HG03442 (cell line): ENCODE measurements around the gene CHIC2.
"Not testable (repeated sequence)": the region's sequence is repeated elsewhere in the genome, so short reads cannot be mapped to it uniquely, and the experiment has no call there.

Experiments used
- ATAC-seq: cut with Tn5 transposase; IDR thresholded peaks from one replicate; pipeline ENCODE4 v1.9.1; 2021; ENCODE audit warnings: mild to moderate bottlenecking, moderate library complexity; ENCODE audit not compliant: unreplicated experiment

CHIC2 gene

DNA sequence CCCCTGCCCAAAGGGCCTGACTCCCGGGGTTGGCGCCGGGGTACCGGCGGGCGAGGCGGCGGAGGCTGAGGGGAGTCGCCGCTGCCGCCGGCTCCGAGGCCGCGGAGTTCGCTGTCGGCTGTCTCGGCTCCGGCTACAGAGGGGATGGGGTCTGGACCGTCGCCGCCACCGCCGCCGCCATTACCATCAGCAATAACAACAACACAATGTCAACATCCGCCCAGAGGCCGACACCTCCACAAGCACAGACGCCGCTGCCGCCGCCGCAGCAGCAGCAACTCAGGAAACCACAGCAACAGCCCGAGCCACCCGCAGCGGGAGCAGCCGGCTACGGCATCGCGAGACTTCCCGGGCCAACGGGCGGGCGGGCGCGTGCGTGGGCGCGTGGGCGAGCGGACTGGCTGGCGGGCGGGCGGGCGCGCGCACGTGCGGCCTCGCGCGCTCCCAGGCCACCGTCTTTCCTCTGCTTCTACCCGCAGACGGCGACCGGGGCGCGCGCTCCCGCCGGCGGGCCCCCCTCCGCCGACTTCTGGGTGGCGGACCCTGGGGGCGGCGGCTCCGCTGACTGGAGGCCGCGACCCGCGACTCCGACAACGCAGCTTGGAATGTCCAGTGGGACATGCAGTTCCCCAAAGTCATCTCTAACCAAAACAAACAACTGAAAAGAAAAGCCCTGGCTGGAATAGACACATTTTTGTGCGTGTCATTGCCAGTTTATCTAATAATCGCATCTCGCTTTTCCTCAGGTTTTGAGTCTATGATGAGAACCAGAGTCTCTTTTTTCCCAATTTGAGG lies at the start of gene CHIC2:
Gene CHIC2, minus strand, starts transcription at position 289 of the 795 bp plus-strand sequence. CDS start 305 bp downstream, outside the sequence.
- peak; percentile 95 for ATAC-seq

DNA sequence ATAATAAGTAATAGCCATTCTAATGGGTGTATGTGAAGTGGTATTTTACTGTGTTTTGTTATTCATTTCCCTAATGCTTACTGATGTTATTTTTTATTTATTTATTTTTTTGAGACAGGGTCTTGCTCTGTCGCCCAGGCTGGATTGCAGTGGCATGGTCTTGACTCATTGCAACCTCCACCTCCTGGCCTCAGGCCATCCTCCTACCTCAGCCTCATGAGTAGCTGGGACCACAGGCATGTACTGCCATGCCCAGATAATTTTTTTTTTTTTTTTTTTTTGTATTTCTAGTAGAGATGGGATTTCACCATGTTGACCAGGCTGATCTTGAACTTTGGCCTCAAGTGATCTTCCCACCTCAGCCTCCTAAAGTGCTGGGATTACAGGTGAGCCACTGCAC lies 48.8 kb upstream of the CHIC2 start:
- ATAC-seq, result not testable (repeated sequence)

DNA sequence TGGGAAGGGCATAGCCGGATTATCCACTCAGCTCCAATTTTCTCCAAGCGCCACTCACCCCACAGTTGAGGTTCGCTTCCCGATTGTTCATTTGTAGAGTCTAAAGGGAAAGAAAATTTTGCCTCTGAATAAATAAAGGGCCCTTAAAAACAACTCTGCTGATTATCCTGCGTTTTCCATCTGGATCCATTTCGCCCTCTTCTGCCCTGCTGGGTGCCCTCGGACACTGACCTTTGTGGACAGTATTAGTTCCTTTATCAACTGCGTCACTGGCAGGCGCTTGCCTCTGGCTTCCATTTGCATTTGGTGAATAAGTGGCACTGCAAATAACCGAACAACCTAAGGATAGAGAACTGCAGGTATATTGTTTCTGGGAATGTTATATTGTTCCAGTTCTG lies 45.6 kb upstream of the CHIC2 start:
- ATAC-seq, result no peak

- ATAC-seq, result no peak
These were observed 45.0 kb upstream of the CHIC2 start for GRCh38 chr4:54109241-54110018.

DNA sequence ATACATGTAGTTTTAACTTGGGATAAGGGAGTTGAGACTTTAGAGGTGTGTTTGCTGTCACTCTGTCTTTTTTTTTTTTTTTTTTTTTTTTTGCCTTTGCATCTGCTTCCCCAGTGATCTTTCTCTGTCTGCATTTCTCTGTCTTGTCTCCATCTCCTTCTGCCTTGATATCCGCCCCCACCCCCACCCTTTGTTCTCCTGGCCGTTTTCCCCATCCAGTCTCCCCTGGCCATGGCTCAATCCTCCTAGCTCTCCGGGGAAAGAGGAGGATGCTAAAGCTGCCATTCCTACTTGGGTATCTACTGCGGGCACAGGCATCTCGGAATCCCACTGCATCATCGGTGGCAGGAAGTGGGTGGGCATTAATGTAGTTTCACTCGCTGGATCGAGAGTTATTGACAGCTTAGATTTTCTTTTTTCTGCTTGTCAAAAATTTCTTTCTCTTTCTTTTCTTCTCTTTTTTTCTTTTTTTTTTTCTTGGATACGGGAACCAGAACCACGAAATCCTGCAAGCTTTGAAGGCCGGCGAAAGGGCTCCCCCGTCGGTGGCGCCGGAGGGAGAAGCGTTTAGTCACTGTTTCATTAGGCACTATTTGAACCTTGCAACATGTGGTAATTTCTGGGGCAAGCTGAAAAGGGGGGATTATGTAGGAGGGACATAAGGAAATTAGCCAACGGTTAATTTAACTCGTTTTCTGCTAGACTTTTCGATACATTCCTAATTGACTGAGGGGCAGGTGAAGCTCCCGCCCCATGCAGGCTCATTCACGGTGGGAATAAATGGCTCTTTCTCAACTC lies 43.7 kb upstream of the CHIC2 start:
- ATAC-seq, result no peak

DNA sequence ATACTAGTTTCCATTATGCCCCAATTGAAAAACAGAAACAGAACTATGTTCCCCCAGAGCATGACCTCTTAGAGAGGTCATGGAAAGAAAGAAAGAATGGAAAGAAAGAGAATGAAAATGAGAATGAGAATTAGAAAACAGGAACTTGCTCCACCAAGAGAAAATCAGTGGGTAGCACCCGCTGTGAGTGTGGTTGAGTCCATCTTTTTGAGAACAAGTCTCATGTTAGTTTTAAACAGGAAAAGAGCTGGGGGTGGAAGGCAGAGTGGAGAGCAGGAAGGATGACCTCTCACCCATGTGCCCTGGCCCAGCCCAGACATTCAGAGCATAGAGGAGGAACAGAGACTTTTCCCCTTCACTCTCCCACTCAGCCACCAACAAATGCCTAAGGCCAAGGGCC lies 40.5 kb upstream of the CHIC2 start:
- ATAC-seq, result no peak

DNA sequence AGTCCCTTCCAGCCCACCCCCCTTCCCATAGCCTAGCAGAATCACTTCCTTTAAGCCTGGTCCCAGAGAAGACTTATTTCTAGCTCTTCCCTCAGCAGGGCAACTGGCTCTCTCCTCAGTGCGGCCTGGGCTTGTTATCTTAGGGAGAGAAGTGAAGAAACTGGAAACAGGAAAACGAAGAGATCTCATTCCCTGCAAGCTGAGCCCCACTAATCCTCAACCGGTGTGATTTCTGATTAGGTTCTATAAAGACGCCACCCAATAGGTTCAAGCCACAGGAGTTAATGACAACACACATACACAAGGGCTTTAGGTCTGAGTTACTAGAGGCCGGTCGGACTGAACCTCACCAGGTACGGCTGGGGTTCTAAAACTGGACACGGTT lies 38.8 kb upstream of the CHIC2 start:
- no peak for ATAC-seq

- ATAC-seq, result no peak
These were observed 38.2 kb upstream of the CHIC2 start for GRCh38 chr4:54102531-54103106.

DNA sequence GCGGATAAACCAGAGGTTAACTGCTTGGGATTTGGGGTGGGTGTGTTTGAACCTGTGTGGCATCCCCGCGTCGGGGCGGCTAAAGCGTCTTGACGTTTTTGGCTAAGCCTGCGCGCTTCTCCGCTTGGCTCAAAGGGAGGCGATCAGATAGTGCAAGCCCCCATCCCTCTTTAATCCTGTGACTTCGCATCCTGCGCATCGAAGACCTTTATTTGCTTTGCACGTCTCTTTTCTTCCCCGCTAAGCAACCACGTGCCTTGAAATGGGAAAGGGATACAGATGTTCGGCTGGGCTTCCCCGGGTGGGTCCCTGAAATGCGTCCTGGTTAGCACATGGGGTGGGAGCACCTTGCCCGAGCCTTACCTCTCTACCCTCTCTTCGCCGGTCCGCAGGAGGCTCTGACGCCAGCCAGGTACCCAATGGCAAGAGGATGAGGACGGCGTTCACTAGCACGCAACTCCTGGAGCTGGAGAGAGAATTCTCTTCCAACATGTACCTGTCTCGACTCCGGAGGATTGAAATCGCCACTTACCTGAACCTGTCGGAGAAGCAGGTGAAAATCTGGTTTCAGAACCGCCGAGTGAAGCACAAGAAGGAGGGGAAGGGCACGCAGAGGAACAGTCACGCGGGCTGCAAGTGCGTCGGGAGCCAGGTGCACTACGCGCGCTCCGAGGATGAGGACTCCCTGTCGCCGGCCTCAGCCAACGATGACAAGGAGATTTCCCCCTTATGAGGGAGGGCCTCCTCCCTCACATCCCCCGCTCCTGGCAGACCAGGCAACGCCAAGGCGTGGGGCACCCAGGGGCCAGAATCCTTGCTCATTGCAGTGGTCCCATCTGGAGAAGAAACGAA lies 37.0 kb upstream of the CHIC2 start:
- no peak for ATAC-seq

DNA sequence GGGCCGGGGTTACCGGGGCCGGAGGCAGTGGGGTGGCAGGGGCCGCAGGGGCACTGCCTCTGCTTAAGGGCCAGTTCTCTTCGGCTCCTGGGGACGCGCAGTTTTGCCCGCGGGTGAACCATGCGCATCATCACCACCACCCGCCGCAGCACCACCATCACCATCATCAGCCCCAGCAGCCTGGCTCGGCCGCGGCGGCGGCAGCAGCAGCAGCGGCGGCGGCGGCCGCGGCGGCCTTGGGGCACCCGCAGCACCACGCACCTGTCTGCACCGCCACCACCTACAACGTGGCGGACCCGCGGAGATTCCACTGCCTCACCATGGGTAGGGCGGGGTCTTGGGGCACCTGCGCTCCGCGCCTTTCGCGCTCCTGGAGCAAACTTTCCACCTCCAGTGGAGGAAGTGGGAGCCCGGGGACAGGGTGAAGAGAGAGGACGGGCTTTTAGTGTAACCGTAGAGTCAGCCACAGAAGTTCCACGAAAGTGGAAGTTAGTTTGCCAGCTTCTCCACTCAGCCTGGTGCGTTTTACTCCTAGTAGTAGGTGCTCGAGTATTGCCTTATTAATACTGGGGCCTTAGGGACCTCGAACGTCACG lies 36.3 kb upstream of the CHIC2 start:
- ATAC-seq, result no peak

- ATAC-seq, result no peak
These were observed 35.6 kb upstream of the CHIC2 start, which contains the start of gene GSX2 for GRCh38 chr4:54099748-54100574. Gene GSX2 (plus strand): TSS chr4:54100163. CDS start chr4:54100345, 182 bp downstream.

GRCh38 chr4:54099287-54099747 lies 34.9 kb upstream of the CHIC2 start:
- ATAC-seq, result no peak

- no peak for ATAC-seq
These were observed 34.0 kb upstream of the CHIC2 start for GRCh38 chr4:54098375-54098774.

- ATAC-seq, result no peak
These were observed 32.7 kb upstream of the CHIC2 start for GRCh38 chr4:54097152-54097551.

DNA sequence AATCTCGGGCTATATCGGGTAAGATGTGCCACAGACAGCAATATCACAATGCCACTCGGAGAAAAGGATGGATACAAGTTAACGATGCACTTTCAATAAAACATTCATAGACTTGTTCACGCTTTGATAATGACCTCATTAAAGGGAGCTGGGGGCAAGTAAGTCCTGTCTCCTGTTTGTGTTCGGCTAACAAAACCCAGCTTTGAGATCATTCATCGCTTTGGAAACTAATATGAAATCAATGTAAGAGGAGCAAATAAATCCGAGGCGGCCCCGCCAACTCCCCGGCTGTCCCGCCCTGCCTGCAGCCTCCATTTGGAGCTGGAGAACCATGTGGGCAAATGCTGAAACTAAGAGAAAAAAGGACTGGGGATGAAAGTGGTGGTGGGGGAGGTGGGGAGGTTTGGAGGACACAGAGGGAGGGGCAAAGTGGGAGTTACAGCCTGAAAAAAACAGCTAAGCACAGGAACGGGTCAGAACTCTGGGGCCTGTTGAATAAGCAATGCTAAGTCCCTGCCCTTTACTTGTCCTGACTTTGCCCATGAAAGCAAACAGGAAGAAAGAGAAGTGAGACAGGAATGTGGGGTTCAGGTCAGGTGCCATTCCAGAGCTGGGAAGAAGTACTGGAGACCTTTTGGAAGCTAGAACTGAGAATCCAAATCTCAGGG lies 32.0 kb upstream of the CHIC2 start:
- no peak for ATAC-seq

- no peak for ATAC-seq
These were observed 30.9 kb upstream of the CHIC2 start for GRCh38 chr4:54095110-54095825.

GRCh38 chr4:54094451-54094850 lies 30.0 kb upstream of the CHIC2 start:
- no peak for ATAC-seq
